Esophagus muscularis mucosa (tissue), 3 donors: ENCODE data around the gene LUZP1.

ENCODE experiments used
- POLR2A ChIP-seq: fragments of 450-650 bp; IDR thresholded peaks from one replicate; pipeline ENCODE4 v1.6.1; 2017; ENCODE audit warnings: antibody characterized with exemption, moderate library complexity, mild to moderate bottlenecking, low read depth
- POLR2AphosphoS5 ChIP-seq, 2 donors: sonication (generic); formaldehyde crosslinking; IDR thresholded peaks; one replicate each; pipeline ENCODE4 v1.6.1; 2017; ENCODE audit warnings: antibody characterized with exemption in 2 of 2
- TF ChIP-seq, protein P1 (sequence below), 3 experiments: fragments of 200-600 bp in 2 of 3; fragments of 450-650 bp in 1 of 3; sonication (generic) in 2 of 3; IDR thresholded peaks; one replicate each; pipeline ENCODE4 v1.5.1; 2017 to 2019; ENCODE audit warnings: antibody characterized with exemption in 3 of 3, mild to moderate bottlenecking in 2 of 3, moderate library complexity in 1 of 3

DNA sequence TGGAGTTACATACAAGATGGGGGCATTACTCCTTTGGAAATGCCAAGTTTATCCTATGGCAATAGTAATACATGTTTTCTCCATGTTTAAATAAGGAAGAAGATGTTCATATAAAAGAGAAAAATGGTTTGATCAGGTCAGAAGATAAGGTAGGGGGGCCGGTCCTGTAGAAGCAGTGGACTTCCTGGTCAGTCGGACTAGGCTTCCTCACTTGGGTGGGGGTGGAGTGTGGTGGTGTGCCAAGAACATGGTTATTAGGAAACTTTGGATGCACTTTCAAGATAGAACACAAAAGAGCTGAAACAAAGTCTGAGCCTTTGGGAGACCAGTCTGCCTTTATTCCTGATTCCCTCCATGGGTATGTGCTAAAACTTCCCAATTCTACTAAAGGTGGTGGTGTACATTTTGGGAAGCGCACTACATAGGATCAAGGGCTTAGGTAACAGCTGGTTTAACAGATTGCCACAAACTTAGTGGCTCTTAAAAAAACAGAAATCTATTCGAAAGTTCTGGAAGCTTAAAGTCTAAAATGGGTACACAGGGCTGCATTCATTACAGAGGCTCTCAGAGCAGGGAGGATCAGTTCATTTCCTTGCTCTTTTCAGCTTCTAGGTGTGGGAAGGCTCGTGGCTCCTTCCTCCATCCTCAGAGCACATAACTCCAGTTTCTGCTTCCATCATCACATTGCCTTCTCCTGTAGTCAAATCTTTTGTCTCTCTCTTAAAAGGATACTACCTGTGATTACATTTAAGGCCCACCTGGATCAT lies 84.8 kb downstream of the LUZP1 start:
- TF ChIP-seq, protein P1, sequence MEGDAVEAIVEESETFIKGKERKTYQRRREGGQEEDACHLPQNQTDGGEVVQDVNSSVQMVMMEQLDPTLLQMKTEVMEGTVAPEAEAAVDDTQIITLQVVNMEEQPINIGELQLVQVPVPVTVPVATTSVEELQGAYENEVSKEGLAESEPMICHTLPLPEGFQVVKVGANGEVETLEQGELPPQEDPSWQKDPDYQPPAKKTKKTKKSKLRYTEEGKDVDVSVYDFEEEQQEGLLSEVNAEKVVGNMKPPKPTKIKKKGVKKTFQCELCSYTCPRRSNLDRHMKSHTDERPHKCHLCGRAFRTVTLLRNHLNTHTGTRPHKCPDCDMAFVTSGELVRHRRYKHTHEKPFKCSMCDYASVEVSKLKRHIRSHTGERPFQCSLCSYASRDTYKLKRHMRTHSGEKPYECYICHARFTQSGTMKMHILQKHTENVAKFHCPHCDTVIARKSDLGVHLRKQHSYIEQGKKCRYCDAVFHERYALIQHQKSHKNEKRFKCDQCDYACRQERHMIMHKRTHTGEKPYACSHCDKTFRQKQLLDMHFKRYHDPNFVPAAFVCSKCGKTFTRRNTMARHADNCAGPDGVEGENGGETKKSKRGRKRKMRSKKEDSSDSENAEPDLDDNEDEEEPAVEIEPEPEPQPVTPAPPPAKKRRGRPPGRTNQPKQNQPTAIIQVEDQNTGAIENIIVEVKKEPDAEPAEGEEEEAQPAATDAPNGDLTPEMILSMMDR (IDR thresholded peaks at IDR 0.05): no peak
- TF ChIP-seq POLR2A (no peak), POLR2AphosphoS5 (IDR thresholded peaks at IDR 0.05) (no peak)
